HG03460 (cell line): Measurements from ENCODE around the gene POM121.
"Not testable (repeated sequence)": the region's sequence is repeated elsewhere in the genome, so short reads cannot be mapped to it uniquely, and the experiment has no call there.

Experiments
- ATAC-seq: cut with Tn5 transposase; IDR thresholded peaks from one replicate; pipeline ENCODE4 v1.9.1; 2021; ENCODE audit not compliant: unreplicated experiment

POM121 gene

GRCh38 chr7:72949276-72949675, 24.4 kb downstream of the POM121 start:
- not testable (repeated sequence) for ATAC-seq

GRCh38 chr7:72949686-72950085, 24.8 kb downstream of the POM121 start:
- ATAC-seq = not testable (repeated sequence)

- ATAC-seq = not testable (repeated sequence)
Measured at GRCh38 chr7:72950432-72950831, 25.5 kb downstream of the POM121 start.

GRCh38 chr7:72953901-72954562, 29.1 kb downstream of the POM121 start:
- ATAC-seq = peak; percentile 52

GRCh38 chr7:72954563-72955198, 29.8 kb downstream of the POM121 start:
- ATAC-seq = peak; percentile 89

GRCh38 chr7:72960029-72960428, 35.1 kb downstream of the POM121 start:
- not testable (repeated sequence) for ATAC-seq

- not testable (repeated sequence) for ATAC-seq
Measured at GRCh38 chr7:72960626-72961345, 35.9 kb downstream of the POM121 start.

- ATAC-seq = not testable (repeated sequence)
Measured at GRCh38 chr7:72961346-72961650, 36.4 kb downstream of the POM121 start.

- ATAC-seq = not testable (repeated sequence)
Measured at GRCh38 chr7:72963056-72963455, 38.2 kb downstream of the POM121 start.

- peak; percentile 63 for ATAC-seq
Measured at GRCh38 chr7:72965186-72965975, 40.5 kb downstream of the POM121 start.

GRCh38 chr7:72966892-72967291, 42.0 kb downstream of the POM121 start:
- ATAC-seq = not testable (repeated sequence)

GRCh38 chr7:72968980-72969516, 44.2 kb downstream of the POM121 start, which contains the start of gene TRIM74:
TSS of gene TRIM74 (minus strand) at chr7:72969466. CDS start at chr7:72966157, 3,309 bp downstream.
- ATAC-seq = not testable (repeated sequence)

- not testable (repeated sequence) for ATAC-seq
Measured at GRCh38 chr7:72969688-72970087, 44.8 kb downstream of the POM121 start.

GRCh38 chr7:72971505-72971904, 46.6 kb downstream of the POM121 start:
- not testable (repeated sequence) for ATAC-seq

- not testable (repeated sequence) for ATAC-seq
Measured at GRCh38 chr7:72974781-72975180, 49.9 kb downstream of the POM121 start.

GRCh38 chr7:72975656-72976286, 50.9 kb downstream of the POM121 start:
- not testable (repeated sequence) for ATAC-seq

- ATAC-seq = not testable (repeated sequence)
Measured at GRCh38 chr7:72976434-72976833, 51.5 kb downstream of the POM121 start.

- ATAC-seq = not testable (repeated sequence)
Measured at GRCh38 chr7:72980382-72980781, 55.5 kb downstream of the POM121 start.

GRCh38 chr7:72982084-72982483, 57.2 kb downstream of the POM121 start:
- not testable (repeated sequence) for ATAC-seq
